ENCODE data around the gene PDE3B.
A peak's percentile ranks its signal among the peaks of the same experiment; 100 is the strongest.

The PDE3B gene

GRCh38 chr11:14641801-14642200, 1.8 kb upstream of the PDE3B start:
- no peak overlapping the region for H3K14ac ChIP-seq (ENCODE audit: low read length)
- no peak overlapping the region for H3K23ac ChIP-seq (ENCODE audit: low read length)
- H3K4ac ChIP-seq (ENCODE audit: low read depth, low read length): no peak overlapping the region
- no peak overlapping the region for H3K18ac ChIP-seq (ENCODE audit: low read length)
- H4K91ac ChIP-seq (ENCODE audit: low read depth, low read length): no peak overlapping the region
- H3K36me3 ChIP-seq (ENCODE audit: control insufficient read depth in 1 of 2, insufficient read depth in 2 of 2, low read length in 2 of 2): no peaks in the 10 kb centered on the region
- peak in 1 of 2 donors; percentile 20 for DNase-seq
- H3K4me3 ChIP-seq (ENCODE audit: low read depth, low read length): no peak overlapping the region
- H2BK5ac ChIP-seq (ENCODE audit: low read depth, low read length, poor library complexity): no peak overlapping the region
- H2BK12ac ChIP-seq (ENCODE audit: low read length): no peak overlapping the region
- peaks cover 0 to 5% of the 10 kb centered on the region in 2 experiments for H3K4me1 ChIP-seq (ENCODE audit: control insufficient read depth in 1 of 2, insufficient read depth in 2 of 2, low read length in 2 of 2)
- no peak overlapping the region for H3K9ac ChIP-seq (ENCODE audit: low read length)
- no peak overlapping the region for H2AFZ ChIP-seq (ENCODE audit: insufficient read depth, low read length, poor library complexity)
- no peak overlapping the region for H4K12ac ChIP-seq (ENCODE audit: low read depth, low read length)
- H3K79me2 ChIP-seq (ENCODE audit: control insufficient read depth, insufficient read depth, low read length, poor library complexity): peaks cover 5% of the 10 kb centered on the region
- H3K27me3 ChIP-seq (ENCODE audit: insufficient read depth, low read length): peaks cover 3% of the 10 kb centered on the region
- WGBS (ENCODE audit: extremely low coverage, insufficient coverage, insufficient read length): no CpG with 5 or more reads among the region's 4 CpGs
- H2BK120ac ChIP-seq (ENCODE audit: insufficient read depth, low read length, poor library complexity): no peak overlapping the region
- peaks cover 8% of the 10 kb centered on the region for H3K79me1 ChIP-seq (ENCODE audit: low read length)
- no peak overlapping the region for H3K27ac ChIP-seq (ENCODE audit: low read depth, low read length)
- no peak overlapping the region for H2AK5ac ChIP-seq (ENCODE audit: low read length)
- H3K4me2 ChIP-seq (ENCODE audit: low read length): no peak overlapping the region
- H4K8ac ChIP-seq (ENCODE audit: low read depth, low read length): no peak overlapping the region
- no peaks in the 10 kb centered on the region for H3K9me3 ChIP-seq (ENCODE audit: insufficient read depth, low read depth, low read length)

- Histone ChIP-seq H3K23ac (ENCODE audit: low read length) (no peak overlapping the region), H3K79me1 (ENCODE audit: low read length) (peaks cover 8% of the 10 kb centered on the region), H2BK5ac (ENCODE audit: low read depth, low read length, poor library complexity) (no peak overlapping the region), H3K18ac (ENCODE audit: low read length) (no peak overlapping the region), H3K4me2 (ENCODE audit: low read length) (no peak overlapping the region), H3K9ac (ENCODE audit: low read length) (no peak overlapping the region), H4K12ac (ENCODE audit: low read depth, low read length) (no peak overlapping the region), H3K27me3 (ENCODE audit: insufficient read depth, low read length) (peaks cover 3% of the 10 kb centered on the region), H3K4me1 (ENCODE audit: control insufficient read depth in 1 of 2, insufficient read depth in 2 of 2, low read length in 2 of 2) (peaks cover 0 to 5% of the 10 kb centered on the region in 2 experiments), H3K79me2 (ENCODE audit: control insufficient read depth, insufficient read depth, low read length, poor library complexity) (peaks cover 5% of the 10 kb centered on the region), H3K14ac (ENCODE audit: low read length) (no peak overlapping the region), H2AK5ac (ENCODE audit: low read length) (no peak overlapping the region), H2AFZ (ENCODE audit: insufficient read depth, low read length, poor library complexity) (no peak overlapping the region), H2BK120ac (ENCODE audit: insufficient read depth, low read length, poor library complexity) (no peak overlapping the region), H4K8ac (ENCODE audit: low read depth, low read length) (no peak overlapping the region), H2BK12ac (ENCODE audit: low read length) (no peak overlapping the region), H3K36me3 (ENCODE audit: control insufficient read depth in 1 of 2, insufficient read depth in 2 of 2, low read length in 2 of 2) (no peaks in the 10 kb centered on the region), H3K4me3 (ENCODE audit: low read depth, low read length) (no peak overlapping the region), H3K4ac (ENCODE audit: low read depth, low read length) (no peak overlapping the region), H4K91ac (ENCODE audit: low read depth, low read length) (no peak overlapping the region), H3K9me3 (ENCODE audit: insufficient read depth, low read depth, low read length) (no peaks in the 10 kb centered on the region), H3K27ac (ENCODE audit: low read depth, low read length) (no peak overlapping the region)
- no peak for DNase-seq
- WGBS (ENCODE audit: extremely low coverage, insufficient coverage, insufficient read length): no CpG with 5 or more reads among the region's 5 CpGs
Measured at GRCh38 chr11:14642453-14642852, 1.2 kb upstream of the PDE3B start.

GRCh38 chr11:14642873-14643696, 519 bp upstream of the PDE3B start:
- H3K79me1 ChIP-seq (ENCODE audit: low read length): peaks cover 8% of the 10 kb centered on the region
- no peak overlapping the region for H3K27ac ChIP-seq (ENCODE audit: low read depth, low read length)
- H3K18ac ChIP-seq (ENCODE audit: low read length): peak overlapping the region; percentile 88
- H3K4me3 ChIP-seq (ENCODE audit: low read depth, low read length): peak overlapping the region; percentile 91
- no CpG with 5 or more reads among the region's 52 CpGs for WGBS (ENCODE audit: extremely low coverage, insufficient coverage, insufficient read length)
- H3K4me2 ChIP-seq (ENCODE audit: low read length): peak overlapping the region; percentile 99
- H3K4ac ChIP-seq (ENCODE audit: low read depth, low read length): peak overlapping the region; percentile 19
- peaks cover 3% of the 10 kb centered on the region for H3K27me3 ChIP-seq (ENCODE audit: insufficient read depth, low read length)
- no peak overlapping the region for H2AK5ac ChIP-seq (ENCODE audit: low read length)
- H2AFZ ChIP-seq (ENCODE audit: insufficient read depth, low read length, poor library complexity): peak overlapping the region; percentile 90
- peak overlapping the region; percentile 71 for H3K9ac ChIP-seq (ENCODE audit: low read length)
- peak overlapping the region; percentile 55 for H4K91ac ChIP-seq (ENCODE audit: low read depth, low read length)
- H3K14ac ChIP-seq (ENCODE audit: low read length): peak overlapping the region; percentile 86
- no peak overlapping the region for H2BK5ac ChIP-seq (ENCODE audit: low read depth, low read length, poor library complexity)
- H4K8ac ChIP-seq (ENCODE audit: low read depth, low read length): peak overlapping the region; percentile 68
- peaks cover 0 to 5% of the 10 kb centered on the region in 2 experiments for H3K4me1 ChIP-seq (ENCODE audit: control insufficient read depth in 1 of 2, insufficient read depth in 2 of 2, low read length in 2 of 2)
- H3K9me3 ChIP-seq (ENCODE audit: insufficient read depth, low read depth, low read length): no peaks in the 10 kb centered on the region
- peaks cover 5% of the 10 kb centered on the region for H3K79me2 ChIP-seq (ENCODE audit: control insufficient read depth, insufficient read depth, low read length, poor library complexity)
- no peak overlapping the region for H2BK120ac ChIP-seq (ENCODE audit: insufficient read depth, low read length, poor library complexity)
- H2BK12ac ChIP-seq (ENCODE audit: low read length): peak overlapping the region; percentile 59
- H3K23ac ChIP-seq (ENCODE audit: low read length): no peak overlapping the region
- DNase-seq: no peak
- peak overlapping the region; percentile 80 for H4K12ac ChIP-seq (ENCODE audit: low read depth, low read length)
- no peaks in the 10 kb centered on the region for H3K36me3 ChIP-seq (ENCODE audit: control insufficient read depth in 1 of 2, insufficient read depth in 2 of 2, low read length in 2 of 2)

- H3K23ac ChIP-seq (ENCODE audit: low read length): no peak overlapping the region
- peak overlapping the region; percentile 70 for H4K91ac ChIP-seq (ENCODE audit: low read depth, low read length)
- H2BK120ac ChIP-seq (ENCODE audit: insufficient read depth, low read length, poor library complexity): no peak overlapping the region
- peaks cover 8% of the 10 kb centered on the region for H3K79me1 ChIP-seq (ENCODE audit: low read length)
- peaks cover 5% of the 10 kb centered on the region for H3K79me2 ChIP-seq (ENCODE audit: control insufficient read depth, insufficient read depth, low read length, poor library complexity)
- H4K12ac ChIP-seq (ENCODE audit: low read depth, low read length): no peak overlapping the region
- peaks cover 3% of the 10 kb centered on the region for H3K27me3 ChIP-seq (ENCODE audit: insufficient read depth, low read length)
- H2BK12ac ChIP-seq (ENCODE audit: low read length): peak overlapping the region; percentile 19
- H3K27ac ChIP-seq (ENCODE audit: low read depth, low read length): peak overlapping the region; percentile 36
- peak overlapping the region; percentile 62 for H2BK5ac ChIP-seq (ENCODE audit: low read depth, low read length, poor library complexity)
- no peak overlapping the region for H3K4ac ChIP-seq (ENCODE audit: low read depth, low read length)
- H2AFZ ChIP-seq (ENCODE audit: insufficient read depth, low read length, poor library complexity): peak overlapping the region; percentile 86
- H3K14ac ChIP-seq (ENCODE audit: low read length): peak overlapping the region; percentile 54
- peak overlapping the region; percentile 91 for H3K4me3 ChIP-seq (ENCODE audit: low read depth, low read length)
- WGBS (ENCODE audit: extremely low coverage, insufficient coverage, insufficient read length): no CpG with 5 or more reads among the region's 65 CpGs
- H3K36me3 ChIP-seq (ENCODE audit: control insufficient read depth in 1 of 2, insufficient read depth in 2 of 2, low read length in 2 of 2): no peaks in the 10 kb centered on the region
- H3K4me1 ChIP-seq (ENCODE audit: control insufficient read depth in 1 of 2, insufficient read depth in 2 of 2, low read length in 2 of 2): peaks cover 0 to 5% of the 10 kb centered on the region in 2 experiments
- H3K9me3 ChIP-seq (ENCODE audit: insufficient read depth, low read depth, low read length): no peaks in the 10 kb centered on the region
- peak overlapping the region; percentile 67 for H4K8ac ChIP-seq (ENCODE audit: low read depth, low read length)
- peak overlapping the region; percentile 99 for H3K4me2 ChIP-seq (ENCODE audit: low read length)
- peak; percentile 21 to 50 for DNase-seq
- H3K9ac ChIP-seq (ENCODE audit: low read length): peak overlapping the region; percentile 73
- H3K18ac ChIP-seq (ENCODE audit: low read length): peak overlapping the region; percentile 67
- no peak overlapping the region for H2AK5ac ChIP-seq (ENCODE audit: low read length)
Measured at GRCh38 chr11:14644226-14645014, 816 bp downstream of the PDE3B start.

Data from trophoblast cell (in vitro differentiated cells and primary cell).